ENCODE measurements around the gene XRN2.
A peak's percentile ranks its signal among the peaks of the same experiment; 100 is the strongest.

The XRN2 gene, protein sequence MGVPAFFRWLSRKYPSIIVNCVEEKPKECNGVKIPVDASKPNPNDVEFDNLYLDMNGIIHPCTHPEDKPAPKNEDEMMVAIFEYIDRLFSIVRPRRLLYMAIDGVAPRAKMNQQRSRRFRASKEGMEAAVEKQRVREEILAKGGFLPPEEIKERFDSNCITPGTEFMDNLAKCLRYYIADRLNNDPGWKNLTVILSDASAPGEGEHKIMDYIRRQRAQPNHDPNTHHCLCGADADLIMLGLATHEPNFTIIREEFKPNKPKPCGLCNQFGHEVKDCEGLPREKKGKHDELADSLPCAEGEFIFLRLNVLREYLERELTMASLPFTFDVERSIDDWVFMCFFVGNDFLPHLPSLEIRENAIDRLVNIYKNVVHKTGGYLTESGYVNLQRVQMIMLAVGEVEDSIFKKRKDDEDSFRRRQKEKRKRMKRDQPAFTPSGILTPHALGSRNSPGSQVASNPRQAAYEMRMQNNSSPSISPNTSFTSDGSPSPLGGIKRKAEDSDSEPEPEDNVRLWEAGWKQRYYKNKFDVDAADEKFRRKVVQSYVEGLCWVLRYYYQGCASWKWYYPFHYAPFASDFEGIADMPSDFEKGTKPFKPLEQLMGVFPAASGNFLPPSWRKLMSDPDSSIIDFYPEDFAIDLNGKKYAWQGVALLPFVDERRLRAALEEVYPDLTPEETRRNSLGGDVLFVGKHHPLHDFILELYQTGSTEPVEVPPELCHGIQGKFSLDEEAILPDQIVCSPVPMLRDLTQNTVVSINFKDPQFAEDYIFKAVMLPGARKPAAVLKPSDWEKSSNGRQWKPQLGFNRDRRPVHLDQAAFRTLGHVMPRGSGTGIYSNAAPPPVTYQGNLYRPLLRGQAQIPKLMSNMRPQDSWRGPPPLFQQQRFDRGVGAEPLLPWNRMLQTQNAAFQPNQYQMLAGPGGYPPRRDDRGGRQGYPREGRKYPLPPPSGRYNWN

DNA sequence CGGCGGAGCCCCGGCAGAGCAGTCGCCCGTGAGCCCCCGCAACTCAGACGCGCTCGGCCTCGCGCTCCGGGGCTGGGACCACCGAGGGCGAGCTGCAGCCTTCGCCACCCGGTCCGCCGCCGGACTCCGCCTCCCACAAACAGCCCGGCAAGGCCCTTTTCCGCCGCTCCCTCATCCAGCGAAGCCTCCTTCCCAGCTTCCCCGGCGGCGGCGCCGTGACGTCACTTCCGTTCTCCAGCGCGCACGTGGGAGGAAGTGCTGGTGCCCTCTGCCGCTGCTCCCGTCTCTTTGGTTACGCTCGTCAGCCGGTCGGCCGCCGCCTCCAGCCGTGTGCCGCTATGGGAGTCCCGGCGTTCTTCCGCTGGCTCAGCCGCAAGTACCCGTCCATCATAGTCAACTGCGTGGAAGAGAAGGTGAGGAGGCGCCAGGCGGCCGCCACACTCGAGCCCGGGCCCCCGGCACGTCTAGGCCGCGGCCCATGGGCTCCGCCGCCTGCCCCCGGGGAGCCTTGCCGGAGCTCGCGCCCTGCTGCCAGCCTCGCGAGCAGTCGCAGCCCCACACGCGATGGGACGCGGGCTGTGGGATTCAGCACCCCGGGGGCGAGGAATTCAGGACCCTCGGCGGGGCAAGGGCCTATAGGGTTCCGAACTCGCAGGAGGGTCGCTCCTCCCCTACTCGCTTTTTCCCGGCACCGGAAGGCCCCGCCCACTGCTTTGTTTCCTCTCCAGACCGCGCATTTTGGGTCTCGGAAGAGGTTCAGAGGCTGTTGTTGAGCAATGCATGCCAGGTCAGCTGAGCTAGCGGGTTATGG is at the start of gene XRN2:
XRN2 (plus strand) TSS at position 271 of the 811 bp plus-strand sequence; CDS start at position 339, 68 bp downstream.
- peak; percentile 93 for DNase-seq (ENCODE audit: low spot score)

DNA sequence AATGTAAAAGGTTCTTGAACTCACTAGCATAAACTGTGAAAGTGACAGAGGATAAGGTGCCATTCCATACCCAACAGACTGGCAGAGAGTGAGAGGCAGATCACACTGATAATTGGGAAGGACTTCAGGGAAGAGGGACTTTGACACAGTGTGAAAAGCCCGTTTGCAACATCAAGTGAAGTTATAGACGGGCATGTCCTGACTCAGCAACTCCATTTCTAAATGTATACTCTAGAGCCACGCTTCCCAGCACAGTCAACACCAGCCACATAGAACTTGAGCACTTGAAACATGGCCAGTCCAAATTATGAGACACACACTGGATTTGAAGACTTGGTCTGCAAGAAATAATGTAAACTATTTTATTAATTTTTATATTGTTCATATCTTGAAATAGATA is 45.9 kb upstream of the XRN2 start:
- no peak for DNase-seq (ENCODE audit: low spot score)

DNA sequence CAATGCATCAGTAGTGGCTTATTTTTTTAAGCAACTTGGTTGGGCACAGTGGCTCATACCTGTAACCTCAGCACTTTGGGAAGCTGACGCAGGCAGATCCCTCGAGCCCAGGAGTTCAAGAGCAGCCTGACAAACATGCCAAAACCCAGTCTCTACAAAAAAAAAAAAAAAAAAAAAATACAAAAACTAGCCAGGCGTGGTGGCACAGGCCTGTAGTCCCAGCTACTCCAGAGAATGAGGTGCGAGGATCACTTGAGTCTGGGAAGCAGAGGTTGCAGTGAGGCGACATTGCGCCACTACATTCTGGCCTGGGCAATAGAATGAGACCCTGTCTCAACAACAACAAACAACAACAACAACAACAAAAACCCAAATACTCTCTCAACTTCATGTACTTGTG is 44.7 kb upstream of the XRN2 start:
- no peak for DNase-seq (ENCODE audit: low spot score)

DNA sequence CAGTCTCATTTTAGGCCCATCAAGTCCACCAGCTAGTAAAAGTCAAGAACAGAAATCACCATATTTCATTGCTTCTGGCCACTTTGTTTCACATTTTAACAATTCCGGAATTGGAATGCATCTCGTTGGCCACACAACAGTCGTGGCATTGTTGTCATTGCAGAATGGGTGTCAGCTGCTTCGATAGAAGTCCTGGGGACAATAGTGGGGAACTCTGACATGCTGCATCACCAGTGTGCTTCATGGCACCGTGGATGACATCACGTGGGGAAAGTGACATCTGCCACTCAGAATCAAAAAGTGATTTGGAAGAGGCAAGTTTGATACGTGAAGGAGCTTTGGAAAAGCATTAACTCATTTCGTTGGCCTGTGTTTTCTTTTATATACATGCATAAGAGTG is 43.8 kb upstream of the XRN2 start:
- no peak for DNase-seq (ENCODE audit: low spot score)

DNA sequence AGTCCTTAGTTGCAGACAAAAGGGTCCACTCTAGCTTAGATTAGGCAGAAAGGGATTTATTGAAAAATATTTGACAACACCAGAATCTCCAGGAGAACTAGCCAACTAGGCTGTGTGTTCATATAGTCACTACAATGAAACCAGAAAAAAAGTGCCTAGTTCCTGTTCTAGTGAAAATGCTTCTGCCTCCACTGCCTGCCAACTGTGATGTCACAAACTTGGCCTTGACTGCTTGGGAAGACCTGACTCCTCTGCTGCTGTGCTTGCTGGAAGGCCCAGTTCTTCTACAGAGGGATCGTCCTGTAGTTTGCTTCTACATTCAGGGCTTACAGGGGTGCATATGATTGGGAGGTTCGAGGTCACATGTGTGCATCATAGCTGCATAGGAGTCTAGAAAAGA is 40.3 kb upstream of the XRN2 start:
- DNase-seq (ENCODE audit: low spot score), result no peak

DNA sequence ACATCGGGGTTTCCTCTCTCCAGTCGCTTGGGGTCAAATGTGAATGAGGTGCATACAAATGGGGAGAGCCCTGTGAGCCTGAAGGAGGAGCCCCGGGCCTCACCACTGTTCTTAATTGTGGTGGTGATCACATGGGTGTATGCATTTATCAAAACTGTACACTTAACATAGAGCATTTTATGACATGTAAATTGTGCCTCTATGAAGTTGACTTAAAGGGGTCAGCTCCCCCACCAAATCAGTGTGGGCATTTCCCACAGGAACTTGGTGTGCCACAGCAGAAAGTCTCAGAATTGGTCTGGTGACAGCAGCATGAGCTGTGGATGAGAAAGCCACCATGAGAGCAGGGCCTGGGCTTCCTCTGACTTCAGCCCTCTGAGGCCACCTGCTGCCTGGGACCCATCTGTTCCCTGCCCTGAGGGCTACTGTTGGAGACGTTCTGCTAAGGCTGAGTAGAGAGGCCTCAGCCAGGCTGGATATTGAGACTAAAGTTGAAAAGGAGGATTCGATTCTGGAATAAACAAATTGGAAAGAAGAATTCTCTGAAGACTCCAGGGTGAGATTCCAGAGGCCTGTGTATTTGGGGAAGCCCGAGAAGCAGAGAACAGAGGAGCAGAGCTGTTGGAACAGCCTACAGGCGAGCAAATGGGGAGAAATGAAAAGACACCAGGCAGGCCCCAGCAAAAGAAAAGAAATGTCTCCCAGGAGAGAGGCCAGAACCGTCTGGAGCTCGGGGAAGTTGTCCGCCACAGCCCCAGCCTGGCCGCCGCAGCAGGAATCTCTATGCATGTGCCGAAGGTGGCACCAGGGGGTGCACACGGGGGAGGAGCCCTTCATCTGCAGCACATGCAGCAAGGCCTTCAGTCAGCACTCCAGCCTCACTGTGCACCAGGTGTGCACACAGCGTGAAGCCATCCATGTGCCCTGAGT is 37.6 kb upstream of the XRN2 start:
- no peak for DNase-seq (ENCODE audit: low spot score)

DNA sequence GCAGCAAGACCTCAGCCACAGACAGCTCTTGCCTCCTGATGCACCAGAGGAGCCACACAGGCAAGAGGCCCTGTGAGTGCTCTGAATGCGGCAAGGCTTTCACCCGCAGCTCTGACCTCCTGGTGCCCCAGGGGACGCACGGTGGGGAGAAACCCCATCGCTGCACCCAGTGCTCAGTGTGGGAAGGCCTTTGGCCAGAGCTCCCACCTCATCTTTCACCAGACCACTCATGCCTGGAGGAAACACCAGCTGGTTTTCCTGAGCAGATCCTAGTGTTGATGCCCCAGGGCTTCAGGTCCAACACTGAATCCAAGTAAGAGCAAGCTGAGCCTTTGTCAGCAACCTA is 37.0 kb upstream of the XRN2 start:
- no peak for DNase-seq (ENCODE audit: low spot score)

DNA sequence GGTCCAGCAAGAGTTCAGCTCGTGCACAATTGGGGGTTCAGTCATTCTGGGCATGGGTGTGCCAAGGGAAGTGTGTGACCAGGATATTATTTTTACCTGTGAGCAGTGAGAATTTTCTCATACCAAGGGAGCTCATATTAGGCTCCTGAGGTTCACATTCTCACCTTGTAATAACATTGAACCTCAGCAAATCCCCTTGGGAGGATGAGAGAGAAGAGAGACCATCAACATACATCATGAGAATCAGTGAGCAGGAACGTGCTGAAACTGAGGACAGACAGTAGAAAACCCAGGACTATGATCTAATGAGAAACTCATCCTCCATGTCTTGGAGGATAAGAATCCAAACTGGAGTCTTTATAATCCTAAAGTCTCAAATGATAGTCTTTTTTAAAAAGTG is 33.4 kb upstream of the XRN2 start:
- DNase-seq (ENCODE audit: low spot score), result no peak

DNA sequence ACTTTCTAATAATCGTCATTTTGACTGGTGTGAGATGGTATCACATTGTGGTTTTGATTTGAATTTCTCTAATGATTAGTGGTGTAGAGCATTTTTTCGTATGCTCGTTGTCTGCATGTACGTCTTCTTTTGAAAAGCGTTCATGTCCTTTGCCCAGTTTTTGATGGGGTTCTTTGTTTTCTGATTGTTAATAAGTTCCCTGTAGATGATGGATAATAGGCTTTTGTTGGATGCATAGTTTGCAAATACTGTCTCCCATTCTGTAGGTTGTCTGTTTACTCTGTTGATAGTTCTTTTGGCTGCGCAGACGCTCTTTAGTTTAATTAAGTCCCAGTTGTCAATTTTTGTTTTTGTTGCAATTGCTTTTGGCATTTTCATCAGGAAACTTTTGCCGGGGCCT is 32.3 kb upstream of the XRN2 start:
- DNase-seq (ENCODE audit: low spot score), result no peak

DNA sequence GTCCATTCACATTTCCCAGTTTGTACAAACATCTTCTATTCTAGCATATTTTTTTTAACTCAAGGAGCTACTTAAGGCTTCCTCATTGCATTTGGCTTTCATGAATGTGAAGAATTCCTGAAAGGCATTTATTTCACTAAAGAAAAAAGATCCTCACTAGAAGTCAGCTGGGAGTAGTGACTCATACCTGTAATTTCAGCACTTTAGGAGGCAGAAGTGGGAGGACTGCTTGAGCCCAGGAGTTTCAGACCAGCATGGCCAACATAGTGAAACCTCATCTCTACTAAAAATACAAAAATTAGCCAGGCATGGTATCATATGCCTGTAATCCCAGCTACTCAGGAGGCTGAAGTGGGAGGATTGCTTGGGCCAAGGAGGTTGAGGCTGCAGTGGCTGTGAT is 30.9 kb upstream of the XRN2 start:
- no peak for DNase-seq (ENCODE audit: low spot score)

DNA sequence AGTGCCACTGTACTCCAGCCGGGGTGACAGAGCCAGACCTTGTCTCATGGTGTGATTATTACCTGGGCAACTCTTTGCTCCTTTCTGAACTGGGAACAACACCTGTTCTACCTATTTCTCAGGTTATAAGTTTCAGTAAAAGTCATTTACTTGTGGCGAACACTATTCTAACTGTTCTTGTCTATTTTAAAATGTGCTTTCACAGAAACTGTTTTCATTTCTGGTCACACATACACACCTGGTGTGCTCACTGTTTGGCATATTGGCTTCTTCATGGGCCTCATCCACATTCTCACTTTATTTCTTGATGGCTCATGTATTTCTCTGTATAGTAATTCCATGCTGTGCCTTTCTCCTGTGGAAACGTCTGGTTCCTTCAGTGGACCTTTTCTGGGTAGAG is 30.5 kb upstream of the XRN2 start:
- no peak for DNase-seq (ENCODE audit: low spot score)

DNA sequence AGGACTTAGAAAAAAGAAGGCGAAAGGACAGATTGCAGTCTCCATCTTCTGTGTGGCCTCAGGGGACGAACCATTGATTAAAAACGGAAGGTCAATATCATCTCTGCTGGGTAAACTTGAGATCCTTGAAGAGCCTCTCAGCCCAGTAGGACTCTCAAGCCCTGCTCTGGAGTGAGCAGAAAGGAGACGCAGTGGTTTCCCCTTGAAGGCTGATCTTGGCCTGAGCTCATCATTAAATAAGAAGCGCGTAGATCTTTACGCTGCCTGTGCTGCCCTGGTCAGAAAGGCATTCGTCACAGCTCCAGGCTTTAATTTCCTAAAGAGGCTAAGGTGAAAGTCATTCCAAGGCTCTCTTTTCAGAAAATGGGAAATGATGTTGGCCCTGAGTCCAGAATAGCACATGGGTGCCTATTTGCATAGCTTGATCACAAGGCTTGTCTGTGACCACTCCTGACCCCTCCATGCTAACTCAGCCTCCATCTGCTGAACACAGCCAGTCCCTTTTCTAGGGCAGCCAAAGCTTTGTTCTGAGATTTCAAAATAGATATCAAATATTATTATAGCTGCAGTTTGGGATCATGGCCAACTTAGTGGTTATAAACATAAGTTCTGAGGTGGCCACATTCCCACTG is 29.3 kb upstream of the XRN2 start:
- no peak for DNase-seq (ENCODE audit: low spot score)

DNA sequence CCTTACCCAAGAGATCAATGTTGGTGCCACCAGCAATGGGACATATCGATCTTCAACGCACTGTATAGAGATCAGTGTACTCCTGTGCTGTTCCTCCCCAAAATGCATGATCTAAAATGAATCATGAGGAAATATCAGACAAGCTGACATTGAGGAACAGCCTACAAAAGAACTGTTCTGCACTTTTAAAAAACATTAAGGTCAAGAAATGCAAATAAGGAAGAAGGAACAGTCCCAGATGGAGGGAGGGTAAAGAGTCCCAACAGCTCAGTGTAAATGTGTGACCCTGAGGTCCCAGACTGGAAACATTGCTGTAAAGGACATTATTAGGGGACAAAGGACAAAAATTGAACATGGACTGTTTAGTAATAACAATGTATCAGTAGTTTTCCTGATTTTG is 24.3 kb upstream of the XRN2 start:
- no peak for DNase-seq (ENCODE audit: low spot score)

DNA sequence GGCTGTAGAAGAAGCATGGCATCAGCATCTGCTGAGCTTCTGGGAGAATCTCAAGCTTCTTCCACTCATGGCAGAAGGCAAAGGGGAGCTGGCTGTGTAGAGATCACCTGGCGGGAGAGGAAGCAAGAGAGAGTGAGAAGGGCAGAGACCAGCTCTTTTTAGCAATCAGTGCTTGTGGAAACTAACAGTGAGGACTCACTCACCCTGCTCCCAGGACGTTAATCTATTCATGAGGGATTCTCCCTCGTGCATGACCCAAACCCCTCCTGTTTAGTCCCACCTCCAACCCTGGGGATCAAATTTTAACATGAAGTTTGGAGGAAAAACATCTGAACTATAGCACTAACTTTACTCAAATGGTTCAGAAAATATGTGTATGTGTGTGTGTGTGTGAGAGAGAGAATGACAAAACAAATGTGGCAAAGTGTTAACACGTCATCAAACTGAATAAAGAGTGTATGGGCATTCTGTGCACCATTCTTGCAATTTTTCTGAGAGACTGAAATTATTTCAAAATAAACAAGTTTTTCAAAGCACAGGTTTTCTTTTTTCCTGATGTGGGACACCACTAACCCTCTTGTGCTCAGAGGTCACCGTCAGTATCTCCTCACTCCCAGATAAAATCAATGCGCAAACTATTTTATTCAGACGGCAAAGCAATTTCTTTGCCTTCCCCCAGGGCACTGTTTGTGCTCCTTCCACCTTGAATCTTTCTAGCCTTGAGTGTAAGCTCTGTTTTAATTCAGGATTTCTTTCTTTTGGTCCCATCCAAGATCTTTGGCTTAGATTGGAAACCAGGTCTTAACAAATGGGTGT is 23.2 kb upstream of the XRN2 start:
- DNase-seq (ENCODE audit: low spot score), result no peak

DNA sequence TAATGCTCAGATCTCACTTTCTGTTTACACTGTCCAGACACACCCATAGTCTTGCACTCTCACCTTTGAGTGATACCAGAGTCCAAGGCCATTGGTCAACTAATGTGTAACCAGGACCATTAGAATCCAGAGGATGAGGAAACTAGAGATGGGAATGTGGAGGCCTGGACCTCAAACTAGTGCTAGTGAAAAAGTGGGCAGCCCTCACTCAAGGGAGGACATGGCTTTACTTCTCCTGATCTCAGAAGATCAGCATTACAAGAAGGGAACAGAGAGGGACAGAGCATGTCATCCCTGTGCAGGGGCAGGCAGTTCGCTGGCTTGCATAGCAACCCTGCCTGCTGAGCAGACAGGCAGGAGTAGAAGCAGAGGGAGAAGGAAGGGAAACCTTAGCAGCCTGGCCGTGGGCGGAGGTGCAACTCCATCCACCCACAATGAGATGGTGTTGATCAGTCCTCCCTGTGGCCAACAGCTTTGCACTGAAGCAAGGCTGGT is 22.6 kb upstream of the XRN2 start:
- no peak for DNase-seq (ENCODE audit: low spot score)

DNA sequence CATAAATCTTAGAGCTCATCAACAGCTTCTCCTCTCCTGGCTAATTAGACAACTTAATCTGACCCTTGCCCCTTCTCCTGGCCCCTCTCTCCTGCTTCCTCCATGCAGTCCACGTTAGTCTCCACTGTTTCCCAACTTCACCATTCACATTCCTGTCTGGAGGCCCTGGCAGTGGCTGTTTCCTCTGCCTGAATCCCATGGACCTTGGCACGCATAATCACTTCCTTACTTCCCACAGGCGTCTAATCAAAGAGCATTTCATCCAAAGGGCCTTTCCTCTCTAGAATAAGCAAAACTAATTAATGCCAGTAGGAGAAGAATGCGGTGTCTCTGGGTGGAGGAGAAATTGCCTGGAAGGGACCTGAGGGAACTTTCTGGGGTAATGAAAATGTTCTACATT is 16.4 kb upstream of the XRN2 start:
- no peak for DNase-seq (ENCODE audit: low spot score)

DNA sequence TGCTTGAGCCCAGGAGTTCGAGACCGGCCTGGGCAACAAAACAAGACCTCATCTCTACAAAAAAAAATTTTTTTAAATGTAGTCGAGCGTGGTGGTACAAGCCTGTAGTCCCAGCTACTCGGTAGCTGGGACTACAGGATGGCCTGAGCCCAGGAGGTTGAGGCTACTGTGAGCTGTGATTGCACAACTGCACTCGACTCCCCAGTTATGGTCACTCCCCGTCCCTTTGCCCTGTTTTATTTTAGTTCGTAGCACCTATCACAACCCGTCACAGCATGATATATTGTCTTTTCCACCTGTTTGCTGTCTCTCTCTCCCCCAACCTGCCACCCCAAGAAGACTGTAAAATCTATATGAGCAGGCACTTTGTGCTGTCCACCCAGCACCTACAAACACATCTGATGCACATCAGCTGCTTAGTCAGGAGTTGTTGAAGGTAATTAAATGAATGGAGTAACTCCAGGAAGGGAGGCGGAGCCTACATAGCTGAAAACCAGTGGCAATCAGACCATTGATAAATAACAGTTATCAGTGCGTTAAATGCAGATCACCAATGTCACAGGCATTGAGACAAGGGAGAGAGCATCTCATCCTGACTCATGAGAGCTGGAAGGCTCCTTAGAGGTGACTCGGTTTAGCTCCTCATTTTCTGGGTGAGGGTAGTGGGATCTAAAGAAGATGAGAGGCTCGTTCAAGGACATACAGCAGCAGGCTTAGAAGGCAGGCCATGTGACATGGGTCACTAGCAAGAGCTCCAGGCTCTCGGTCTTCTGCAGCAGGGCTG is 14.4 kb upstream of the XRN2 start:
- DNase-seq (ENCODE audit: low spot score), result no peak

DNA sequence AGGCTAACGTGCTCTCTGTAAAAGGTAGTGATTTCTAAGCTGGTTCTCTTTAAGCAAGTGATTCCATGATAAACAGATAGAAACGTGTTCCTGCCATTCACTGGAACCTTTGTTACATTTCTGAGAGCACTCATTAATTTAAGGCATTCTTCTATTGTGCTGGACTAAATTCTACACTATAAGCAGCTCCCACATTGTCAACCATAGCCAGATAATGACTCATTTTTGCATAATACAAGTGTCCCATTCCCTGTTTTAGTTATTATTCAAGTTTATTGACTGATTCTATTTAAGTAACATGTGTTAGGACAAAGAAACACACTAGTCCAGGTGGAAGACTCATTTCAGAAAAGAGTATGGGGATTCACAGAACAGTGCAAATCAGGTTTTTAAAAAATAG is 13.5 kb upstream of the XRN2 start:
- DNase-seq (ENCODE audit: low spot score), result no peak

DNA sequence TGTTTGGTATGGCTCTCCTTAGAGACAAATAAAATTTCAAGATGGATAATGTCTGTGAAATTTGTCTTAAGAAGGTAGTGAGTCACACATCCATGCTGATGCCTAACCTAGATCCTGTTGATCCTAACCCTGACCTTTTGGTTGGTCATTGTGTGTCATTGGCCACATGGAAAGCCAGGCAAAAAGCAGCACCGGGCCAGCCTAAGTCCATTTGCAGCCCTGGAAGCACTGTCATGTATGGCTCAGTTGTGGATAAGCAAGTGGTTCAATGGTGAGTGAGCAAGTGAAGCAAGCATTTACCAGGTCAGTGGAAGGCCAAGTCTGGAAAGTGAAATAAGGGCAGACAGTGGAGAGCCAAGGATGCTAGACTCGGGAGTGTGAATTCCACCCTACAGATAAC is 12.1 kb upstream of the XRN2 start:
- DNase-seq (ENCODE audit: low spot score), result no peak

Data from NAMALWA (cell line).